K562 (cell line): ENCODE results near the gene GPR68. TPM values are rescaled to one million over a fixed set of nuclear protein-coding genes. Genes with fewer than 3 reads are reported as not detected.
A peak's percentile ranks its signal among the peaks of the same experiment; 100 is the strongest.

Experiments
- ATAC-seq: fragments of 200-7000 bp; cut with Tn5 transposase; 3 replicates; pipeline ENCODE4 v1.9.1; 2020; ENCODE audit warnings: moderate library complexity
- BruUV-seq: library from RNA; stranded (reverse); fragments of 400-500 nt; replicated peaks from 2 replicates; lab custom pipeline; 2021; lab: Mats Ljungman, UMichigan
- CTCF ChIA-PET: fragments of 300-600 bp; formaldehyde crosslinking; extraction: SDS; loops from one replicate; lab custom pipeline; 2021; ENCODE audit warnings: low intra/inter-chr PET ratio; lab: Yijun Ruan, JAX
- POLR2A ChIA-PET: fragments of 300-600, 350-650 bp; sonication (Branson Sonifier 250); formaldehyde crosslinking; extraction: SDS; loops from one replicate; lab custom pipeline; 2021; ENCODE audit warnings: antibody characterized with exemption, inconsistent platforms; lab: Yijun Ruan, JAX
- DNase-seq, 4 experiments: peaks; one replicate each; pipeline versions ENCODE4 v3.0.0 to v3.0.0-alpha.2; 2011 to 2018; ENCODE audit warnings: low spot score in 3 of 4, mixed read lengths in 3 of 4; ENCODE audit errors: extremely low read depth in 1 of 4
- FAIRE-seq: peaks from 2 replicates; lab custom pipeline; 2011; peaks lifted over from hg19 to GRCh38; lab: Jason Lieb, UNC
- H2AFZ ChIP-seq: 2 replicates; pipeline ENCODE4 v1.6.0; 2011; ENCODE audit warnings: low read depth, low read length, control low read depth, inconsistent platforms
- H3K27ac ChIP-seq: fragments of 200-600 bp; 3 replicates; pipeline ENCODE4 v1.8.0; 2011; ENCODE audit warnings: low read depth, mild to moderate bottlenecking, control low read depth, inconsistent platforms, low read length, moderate library complexity, mixed read lengths; ENCODE audit errors: extremely low read depth
- H3K27me3 ChIP-seq, 2 experiments: fragments of 300-600 bp in 1 of 2; 2 replicates in 1 of 2; 3 replicates in 1 of 2; pipeline versions ENCODE4 v1.6.0 to v1.8.0; 2011; ENCODE audit warnings: inconsistent platforms in 2 of 2, low read length in 2 of 2, mild to moderate bottlenecking in 1 of 2, mixed read lengths in 1 of 2, moderate library complexity in 1 of 2; ENCODE audit not compliant: control insufficient read depth in 2 of 2, insufficient read depth in 2 of 2
- H3K36me3 ChIP-seq: fragments of 300-600 bp; 3 replicates; pipeline ENCODE4 v1.8.0; 2011; ENCODE audit warnings: mild to moderate bottlenecking, low read length, inconsistent platforms; ENCODE audit not compliant: control insufficient read depth, insufficient read depth
- H3K4me1 ChIP-seq, 2 experiments: fragments of 200-600 bp in 1 of 2; replicated peaks in 1 of 2; 2 replicates in 1 of 2; 3 replicates in 1 of 2; pipeline versions ENCODE4 v1.5.1 to v1.8.0; 2011; ENCODE audit warnings: inconsistent platforms in 2 of 2, low read length in 2 of 2, mild to moderate bottlenecking in 1 of 2, mixed read lengths in 1 of 2, moderate library complexity in 1 of 2; ENCODE audit not compliant: control insufficient read depth in 2 of 2, insufficient read depth in 2 of 2
- H3K4me2 ChIP-seq: 2 replicates; pipeline ENCODE4 v1.6.1; 2011; ENCODE audit warnings: low read length, control low read depth, inconsistent platforms, mixed read lengths; ENCODE audit not compliant: insufficient read depth
- H3K4me3 ChIP-seq: fragments of 200-600 bp; sonication (generic), shearing (Covaris generic); 2 replicates; pipeline ENCODE4 v1.5.1; 2016; ENCODE audit warnings: control low read depth, inconsistent platforms
- H3K79me2 ChIP-seq: fragments of 200-600 bp; 3 replicates; pipeline ENCODE4 v1.8.0; 2011; ENCODE audit warnings: low read length, inconsistent platforms; ENCODE audit not compliant: control insufficient read depth, insufficient read depth
- H3K9ac ChIP-seq, 2 experiments: 2 replicates each; pipeline versions ENCODE4 v1.6.0 to v1.6.1; 2011; ENCODE audit warnings: low read depth in 2 of 2, low read length in 2 of 2, control low read depth in 1 of 2, inconsistent platforms in 1 of 2, mild to moderate bottlenecking in 1 of 2, mixed read lengths in 1 of 2; ENCODE audit not compliant: insufficient read depth in 1 of 2
- H3K9me1 ChIP-seq: one replicate; pipeline ENCODE4 v1.6.0; 2011; ENCODE audit warnings: inconsistent platforms, mild to moderate bottlenecking, low read length, moderate library complexity; ENCODE audit not compliant: control insufficient read depth, insufficient read depth
- H3K9me3 ChIP-seq: replicated peaks from 2 replicates; pipeline ENCODE4 v1.5.1; 2011; ENCODE audit warnings: low read depth, low read length, inconsistent platforms; ENCODE audit not compliant: control insufficient read depth, insufficient read depth
- H4K20me1 ChIP-seq: replicated peaks from 2 replicates; pipeline ENCODE4 v1.6.1; 2011; ENCODE audit warnings: low read length, inconsistent platforms, mixed read lengths; ENCODE audit not compliant: control insufficient read depth, insufficient read depth
- FIP1L1 ChIP-seq: fragments of 200-400 bp; formaldehyde crosslinking; IDR thresholded peaks from 2 replicates; pipeline ENCODE4 v1.6.1; 2018; ENCODE audit warnings: mild to moderate bottlenecking, low read depth, low read length; ENCODE audit not compliant: poor library complexity, severe bottlenecking
- GABPB2 ChIP-seq: fragments of 250-450 bp; sonication (Bioruptor Pico); conservative IDR thresholded peaks from 2 replicates; pipeline ENCODE4 v1.5.1; 2021; ENCODE audit warnings: mild to moderate bottlenecking
- MAFF ChIP-seq: IDR thresholded peaks from 2 replicates; pipeline ENCODE4 v1.6.1; 2012; ENCODE audit warnings: low read length, improper control_type of control experiment
- PCBP1 ChIP-seq: fragments of 200-400 bp; formaldehyde crosslinking; IDR thresholded peaks from 2 replicates; pipeline ENCODE4 v1.6.1; 2018; ENCODE audit warnings: mild to moderate bottlenecking, low read depth, low read length; ENCODE audit not compliant: poor library complexity, severe bottlenecking
- TAL1 ChIP-seq: fragments of 450-650 bp; IDR thresholded peaks from 2 replicates; pipeline ENCODE4 v1.6.1; 2016; ENCODE audit warnings: mild to moderate bottlenecking
- WHSC1 ChIP-seq: IDR thresholded peaks from one replicate; pipeline ENCODE4 v1.6.1; 2012; ENCODE audit warnings: low read length, control low read depth, inconsistent platforms
- ZNF175 ChIP-seq: fragments of 200-800 bp; sonication (Bioruptor generic); IDR thresholded peaks from 2 replicates; pipeline ENCODE4 v1.6.1; 2016; ENCODE audit warnings: low read depth, mild to moderate bottlenecking, missing genetic modification characterization, missing compliant biosample characterization
- WGBS: fragments of 100-300 bp; shearing (Covaris generic); methylation state at CpG from one replicate; pipeline ENCODE4 v1.1.6; 2016; ENCODE audit warnings: low coverage, mixed read lengths; ENCODE audit not compliant: insufficient coverage; ENCODE audit errors: missing lambda C conversion rate; 5-methylcytosine and 5-hydroxymethylcytosine counted together
- in situ Hi-C: fragments of 300-500 bp; cut with MboI; formaldehyde crosslinking; loops from 4 replicates; pipeline ENCODE4 v1.15.0; 2018; ENCODE audit warnings: inconsistent platforms, mixed read lengths
- intact Hi-C: fragments of 100-400 bp; cut with micrococcal nuclease; formaldehyde crosslinking; loops from 2 replicates; pipeline ENCODE4 v1.14.2; 2022
- polyA plus RNA-seq, 8 experiments: library from polyadenylated mRNA; depleted of rRNA in 4 of 8; stranded (reverse) in 5 of 8; unstranded in 3 of 8; fragments of >200 nt; fragmentation: Nextera tagmentation in 2 of 8; fragmentation: Illumina TruSeq in 1 of 8; extraction: Ambion mirVana in 2 of 8; extraction: Trizol in 1 of 8; gene quantifications; 2 replicates each; pipeline versions ENCODE4 v1.2.1 to v1.2.3, GENCODE V29; 2011 to 2014; ENCODE audit warnings: inconsistent platforms in 1 of 8, missing spikeins in 1 of 8
- total RNA-seq, 7 experiments: library from RNA; depleted of rRNA in 6 of 7; stranded (reverse); fragments of >200 nt in 6 of 7; fragmentation: Illumina TruSeq in 2 of 7; extraction: Trizol in 2 of 7; gene quantifications; 2 replicates each; pipeline versions ENCODE4 v1.2.1 to v1.2.3, GENCODE V29; 2011 to 2021; ENCODE audit warnings: low replicate concordance in 1 of 7

The GPR68 gene
- total and polyA plus RNA-seq, 9 of the 15 experiments (the other 6 are each of a cell fraction or from before 2014, with no cell fraction given), result 0.41 to 9.4 (median 3.7) TPM

GRCh38 chr14:91282954-91283645 lies 38.6 kb upstream of the GPR68 start:
- no peaks in the 10 kb centered on the region for H3K9me3 ChIP-seq
- no peaks in the 10 kb centered on the region for H3K79me2 ChIP-seq
- no peaks in the 10 kb centered on the region for H3K27me3 ChIP-seq
- no peak for DNase-seq
- no peak for FAIRE-seq
- in situ Hi-C loops, result no loop called here
- intact Hi-C loops, result no loop called here
- no TSS peak for BruUV-seq
- H3K27ac ChIP-seq, result no peak overlapping the region
- no peak overlapping the region for H3K4me3 ChIP-seq
- no peaks in the 10 kb centered on the region for H3K4me1 ChIP-seq
- ATAC-seq, result no peak
- CTCF ChIA-PET, result no interaction called here
- TF ChIP-seq MAFF, result no peak
- TF ChIP-seq PCBP1, result no peak
- no peak for TF ChIP-seq GABPB2 (CRISPR knock-in tag)
- TF ChIP-seq TAL1, result no peak
- no peak for TF ChIP-seq ZNF175 (CRISPR knock-in tag)
- TF ChIP-seq FIP1L1, result no peak
- TF ChIP-seq WHSC1, result no peak
- H3K4me2 ChIP-seq, result no peak overlapping the region
- peaks cover 77% of the 10 kb centered on the region; the same call in 1 of the 3 replicates for H3K36me3 ChIP-seq
- H2AFZ ChIP-seq, result no peak overlapping the region
- H3K9me1 ChIP-seq, result no peaks in the 10 kb centered on the region
- POLR2A ChIA-PET, result no interaction called here
- WGBS, result 94% methylated on average over 5 of the region's 14 CpGs
- 0 out of 4 replicates have a peak overlapping the region, but pooled peaks of 1 of the 2 experiments have one; percentile 45 for H3K9ac ChIP-seq
- H4K20me1 ChIP-seq, result no peaks in the 10 kb centered on the region
